Measurements from ENCODE around the gene VAV3. TPM values are rescaled to one million over a fixed set of nuclear protein-coding genes. Genes with fewer than 3 reads are reported as not detected.

VAV3 gene
- total RNA-seq, 1 donor from 2014 or later: 12.3 TPM

- Mint-ChIP-seq H3K27me3 (no peaks in the 10 kb centered on the region), H3K4me3 (no peak overlapping the region), H3K9me3 (no peaks in the 10 kb centered on the region), H3K27ac (no peak overlapping the region), H3K4me1 (ENCODE audit: unreplicated experiment) (peaks cover 7% of the 10 kb centered on the region), H3K36me3 (no peaks in the 10 kb centered on the region)
- no peak for DNase-seq (ENCODE audit: extremely low spot score, unreplicated experiment)
- TF ChIP-seq CTCF (conservative IDR thresholded peaks at IDR 0.05): no peak
These were observed 171.0 kb downstream of the VAV3 start for GRCh38 chr1:107793896-107794453.

- Mint-ChIP-seq H3K36me3 (no peaks in the 10 kb centered on the region), H3K4me1 (ENCODE audit: unreplicated experiment) (peaks cover 21% of the 10 kb centered on the region), H3K4me3 (no peak overlapping the region), H3K9me3 (no peaks in the 10 kb centered on the region), H3K27ac (no peak overlapping the region), H3K27me3 (no peaks in the 10 kb centered on the region)
- DNase-seq (ENCODE audit: extremely low spot score, unreplicated experiment): no peak
- TF ChIP-seq CTCF (conservative IDR thresholded peaks at IDR 0.05): no peak
These were observed 173.6 kb downstream of the VAV3 start for GRCh38 chr1:107791348-107791747.

- DNase-seq (ENCODE audit: extremely low spot score, unreplicated experiment): no peak
- H3K27ac Mint-ChIP-seq: no peak overlapping the region
- H3K9me3 Mint-ChIP-seq: no peaks in the 10 kb centered on the region
- H3K27me3 Mint-ChIP-seq: no peaks in the 10 kb centered on the region
- peaks cover 15% of the 10 kb centered on the region for H3K4me1 Mint-ChIP-seq (ENCODE audit: unreplicated experiment)
- no peak for TF ChIP-seq CTCF (conservative IDR thresholded peaks at IDR 0.05)
- no peaks in the 10 kb centered on the region for H3K36me3 Mint-ChIP-seq
- no peak overlapping the region for H3K4me3 Mint-ChIP-seq
These were observed 175.0 kb downstream of the VAV3 start for GRCh38 chr1:107789817-107790524.

GRCh38 chr1:107788206-107789202, 176.5 kb downstream of the VAV3 start:
- no peak overlapping the region for H3K27ac Mint-ChIP-seq
- no peak overlapping the region for H3K4me3 Mint-ChIP-seq
- no peak for TF ChIP-seq CTCF (conservative IDR thresholded peaks at IDR 0.05)
- no peaks in the 10 kb centered on the region for H3K36me3 Mint-ChIP-seq
- peaks cover 15% of the 10 kb centered on the region for H3K4me1 Mint-ChIP-seq (ENCODE audit: unreplicated experiment)
- H3K9me3 Mint-ChIP-seq: no peaks in the 10 kb centered on the region
- no peak for DNase-seq (ENCODE audit: extremely low spot score, unreplicated experiment)
- no peaks in the 10 kb centered on the region for H3K27me3 Mint-ChIP-seq

- DNase-seq (ENCODE audit: extremely low spot score, unreplicated experiment): no peak
- H3K36me3 Mint-ChIP-seq: no peaks in the 10 kb centered on the region
- H3K9me3 Mint-ChIP-seq: no peaks in the 10 kb centered on the region
- H3K27ac Mint-ChIP-seq: no peak overlapping the region
- H3K4me3 Mint-ChIP-seq: no peak overlapping the region
- no peaks in the 10 kb centered on the region for H3K27me3 Mint-ChIP-seq
- TF ChIP-seq CTCF (conservative IDR thresholded peaks at IDR 0.05): no peak
- H3K4me1 Mint-ChIP-seq (ENCODE audit: unreplicated experiment): peaks cover 15% of the 10 kb centered on the region
These were observed 177.7 kb downstream of the VAV3 start for GRCh38 chr1:107787299-107787698.
